Measurements from ENCODE around the gene MBNL1.

- TF ChIP-seq TARDBP (IDR thresholded peaks at IDR 0.05): no peak
- no peak for TF ChIP-seq ELF4 (IDR thresholded peaks at IDR 0.05)
- TF ChIP-seq SUZ12 (IDR thresholded peaks at IDR 0.05): no peak
- TF ChIP-seq L3MBTL2 (conservative IDR thresholded peaks at IDR 0.05): no peak
- no peak for TF ChIP-seq ARNT (IDR thresholded peaks at IDR 0.05)
Measured at GRCh38 chr3:152241142-152242017, 27.3 kb upstream of the MBNL1 start.

All from HEK293T (cell line).